H1 (cell line): Measurements from ENCODE around the gene KIAA1671. TPM values are rescaled to one million over a fixed set of nuclear protein-coding genes. Genes with fewer than 3 reads are reported as not detected.

ENCODE experiments used
- EZH2 ChIP-seq: fragments of 200-600 bp; sonication (generic); IDR thresholded peaks from 2 replicates; pipeline ENCODE4 v1.7.1; 2012; ENCODE audit warnings: low read depth, mild to moderate bottlenecking, moderate library complexity, low read length, inconsistent platforms; ENCODE audit not compliant: severe bottlenecking
- GABPA ChIP-seq: IDR thresholded peaks from 2 replicates; pipeline ENCODE4 v1.6.1; 2011; ENCODE audit warnings: mild to moderate bottlenecking, low read length, moderate library complexity, borderline replicate concordance; ENCODE audit not compliant: insufficient read depth
- KDM1A ChIP-seq: fragments of 200-600, 300-600 bp; sonication (generic); IDR thresholded peaks from 2 replicates; pipeline ENCODE4 v1.7.1; 2016; ENCODE audit warnings: mild to moderate bottlenecking, low read length, borderline replicate concordance
- NANOG ChIP-seq: IDR thresholded peaks from 2 replicates; pipeline ENCODE4 v1.6.1; 2011; ENCODE audit warnings: low read length, low read depth, mild to moderate bottlenecking, inconsistent platforms; ENCODE audit not compliant: insufficient read depth, poor library complexity, severe bottlenecking
- POLR2A ChIP-seq, 2 experiments: IDR thresholded peaks; 1 replicate in 1 of 2; 2 replicates in 1 of 2; pipeline ENCODE4 v1.6.1; 2011; ENCODE audit warnings: low read depth in 2 of 2, low read length in 2 of 2, mild to moderate bottlenecking in 2 of 2; ENCODE audit errors: control extremely low read depth in 1 of 2
- TAF7 ChIP-seq: optimal IDR thresholded peaks from 2 replicates; pipeline ENCODE3; 2011; ENCODE audit warnings: low read depth, mild to moderate bottlenecking, inconsistent platforms, low read length, moderate library complexity, borderline replicate concordance
- TBP ChIP-seq: IDR thresholded peaks from 2 replicates; pipeline ENCODE4 v1.6.1; 2011; ENCODE audit warnings: low read depth, low read length, improper control_type of control experiment
- polyA plus RNA-seq, 7 experiments: library from polyadenylated mRNA; depleted of rRNA in 3 of 7; stranded (reverse) in 5 of 7; unstranded in 2 of 7; fragments of >200 nt in 5 of 7; fragments of 200-250 nt in 2 of 7; gene quantifications; 1 replicate in 5 of 7; 2 replicates in 1 of 7; 4 replicates in 1 of 7; pipeline versions ENCODE4 v1.2.1 to v1.2.3, GENCODE V29; 2011 to 2013; ENCODE audit warnings: missing spikeins in 2 of 7, mixed read lengths in 2 of 7
- total RNA-seq: library from RNA; stranded (reverse); fragmentation: NEBNext Ultra II Directional; extraction: Animal tissue kit (Norgen Biotek cat#: 25700); gene quantifications from 2 replicates; pipeline ENCODE4 v1.2.1, GENCODE V29; 2021
- TF ChIP-seq, protein P1 (sequence below): IDR thresholded peaks from 2 replicates; pipeline ENCODE4 v1.6.1; 2012; ENCODE audit warnings: inconsistent platforms

KIAA1671 gene
- total and polyA plus RNA-seq, 2 of the 8 experiments (the other 6 are each of a cell fraction or from before 2014, with no cell fraction given) = 6.4 to 23.9 TPM

DNA sequence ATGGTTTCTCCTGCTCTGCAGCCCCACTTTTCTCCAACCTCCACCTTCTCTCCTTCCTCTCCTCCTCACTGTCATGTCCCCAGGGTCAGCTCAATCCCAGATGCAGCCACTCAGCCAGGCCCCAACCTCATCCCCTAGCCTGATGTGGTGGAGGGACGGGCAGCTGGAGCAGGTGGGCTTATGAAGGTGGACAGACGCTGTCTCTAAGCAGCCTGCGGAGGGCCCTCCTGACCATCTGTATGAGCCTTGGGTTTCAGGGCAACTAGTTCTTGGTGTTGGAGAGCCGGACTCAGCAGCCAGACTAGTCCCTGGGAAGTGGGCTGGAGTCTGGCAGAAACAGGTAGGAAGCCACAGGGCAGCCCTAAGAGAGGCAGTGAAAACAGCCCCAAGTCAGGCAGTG, 285.0 kb downstream of the KIAA1671 start (continued):
- TF ChIP-seq GABPA (no peak), TBP (no peak), KDM1A (no peak), EZH2 (no peak), POLR2A (IDR thresholded peaks at IDR 0.05; ENCODE audit: control extremely low read depth in 1 of 2, low read depth in 2 of 2, low read length in 2 of 2) (no peak), NANOG (no peak), TAF7 (no peak)
- TF ChIP-seq, protein P1, sequence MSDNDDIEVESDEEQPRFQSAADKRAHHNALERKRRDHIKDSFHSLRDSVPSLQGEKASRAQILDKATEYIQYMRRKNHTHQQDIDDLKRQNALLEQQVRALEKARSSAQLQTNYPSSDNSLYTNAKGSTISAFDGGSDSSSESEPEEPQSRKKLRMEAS = no peak
